Suprapubic skin (tissue), 4 donors: ENCODE measurements around the gene SLFN12L. TPM values are rescaled to one million over a fixed set of nuclear protein-coding genes. Genes with fewer than 3 reads are reported as not detected.
"Not testable (repeated sequence)": the region's sequence is repeated elsewhere in the genome, so short reads cannot be mapped to it uniquely, and the experiment has no call there.

Experiments
- DNase-seq, 2 donors: peaks; one replicate each; pipeline ENCODE4 v3.0.0-alpha.2; 2019; ENCODE audit warnings: low spot score in 2 of 2
- H3K27ac ChIP-seq: fragments of 200-600 bp; sonication (generic); one replicate; pipeline ENCODE4 v1.5.1; 2019
- H3K27me3 ChIP-seq: fragments of 200-600 bp; sonication (generic); one replicate; pipeline ENCODE4 v1.5.1; 2019
- H3K36me3 ChIP-seq: fragments of 200-600 bp; sonication (generic); one replicate; pipeline ENCODE4 v1.5.1; 2019
- H3K4me1 ChIP-seq: fragments of 200-600 bp; sonication (generic); one replicate; pipeline ENCODE4 v1.5.1; 2019
- H3K4me3 ChIP-seq: fragments of 200-600 bp; sonication (generic); one replicate; pipeline ENCODE4 v1.5.1; 2019; ENCODE audit warnings: mild to moderate bottlenecking
- H3K9me3 ChIP-seq: fragments of 200-600 bp; sonication (generic); one replicate; pipeline ENCODE4 v1.5.1; 2019
- EP300 ChIP-seq: sonication (generic); formaldehyde crosslinking; IDR thresholded peaks from one replicate; pipeline ENCODE4 v1.6.1; 2017; ENCODE audit warnings: antibody characterized with exemption
- POLR2A ChIP-seq, 2 donors: fragments of 450-650 bp; IDR thresholded peaks; one replicate each; pipeline ENCODE4 v1.6.1; 2017; ENCODE audit warnings: antibody characterized with exemption in 2 of 2, mild to moderate bottlenecking in 2 of 2, moderate library complexity in 2 of 2
- POLR2AphosphoS5 ChIP-seq, 3 donors: sonication (generic); formaldehyde crosslinking; IDR thresholded peaks; one replicate each; pipeline ENCODE4 v1.6.1; 2017; ENCODE audit warnings: antibody characterized with exemption in 3 of 3
- WGBS: methylation state at CpG from one replicate; pipeline ENCODE4 v1.1.5; 2018; 5-methylcytosine and 5-hydroxymethylcytosine counted together
- total RNA-seq, 4 donors: library from RNA; depleted of rRNA; stranded (reverse); fragments of >200 nt; gene quantifications; one replicate each; pipeline ENCODE4 v1.1.0, GENCODE V29; 2016
- TF ChIP-seq, protein P1 (sequence below), 2 donors: fragments of 200-600 bp in 1 of 2; fragments of 450-650 bp in 1 of 2; sonication (generic) in 1 of 2; IDR thresholded peaks; one replicate each; pipeline ENCODE4 v1.5.1; 2016 to 2019; ENCODE audit warnings: antibody characterized with exemption in 2 of 2, mild to moderate bottlenecking in 1 of 2, moderate library complexity in 1 of 2

SLFN12L gene
- total RNA-seq, 4 donors from 2014 or later = 0.39 to 1.6 (median 0.99) TPM

DNA sequence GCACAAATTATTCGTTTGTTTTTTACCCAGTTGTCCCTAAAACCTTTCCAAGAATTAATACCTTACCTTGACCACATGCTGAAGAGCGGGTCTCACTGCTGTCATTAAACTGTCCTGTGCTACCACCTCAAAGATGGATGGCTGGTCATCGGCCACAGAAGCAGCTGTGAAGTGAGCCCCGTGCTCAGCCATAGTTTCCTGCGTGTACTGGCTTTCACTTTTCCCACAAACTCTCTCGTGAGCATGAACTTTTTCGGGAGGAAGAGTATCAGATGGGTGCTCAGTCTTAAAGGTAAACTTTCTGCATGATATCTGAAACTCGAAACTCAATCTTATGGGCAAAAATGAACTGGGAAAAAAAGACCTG, 40.3 kb upstream of the SLFN12L start:
- Histone ChIP-seq H3K9me3 (no peaks in the 10 kb centered on the region), H3K27me3 (no peaks in the 10 kb centered on the region), H3K36me3 (peaks cover 23% of the 10 kb centered on the region), H3K27ac (peak overlapping the region; percentile 84), H3K4me3 (peak overlapping the region; percentile 74), H3K4me1 (peaks cover 20% of the 10 kb centered on the region)
- DNase-seq = no peak
- TF ChIP-seq POLR2AphosphoS5 (IDR thresholded peaks at IDR 0.05) (no peak), EP300 (no peak), POLR2A (IDR thresholded peaks at IDR 0.05) (no peak)
- TF ChIP-seq, protein P1, sequence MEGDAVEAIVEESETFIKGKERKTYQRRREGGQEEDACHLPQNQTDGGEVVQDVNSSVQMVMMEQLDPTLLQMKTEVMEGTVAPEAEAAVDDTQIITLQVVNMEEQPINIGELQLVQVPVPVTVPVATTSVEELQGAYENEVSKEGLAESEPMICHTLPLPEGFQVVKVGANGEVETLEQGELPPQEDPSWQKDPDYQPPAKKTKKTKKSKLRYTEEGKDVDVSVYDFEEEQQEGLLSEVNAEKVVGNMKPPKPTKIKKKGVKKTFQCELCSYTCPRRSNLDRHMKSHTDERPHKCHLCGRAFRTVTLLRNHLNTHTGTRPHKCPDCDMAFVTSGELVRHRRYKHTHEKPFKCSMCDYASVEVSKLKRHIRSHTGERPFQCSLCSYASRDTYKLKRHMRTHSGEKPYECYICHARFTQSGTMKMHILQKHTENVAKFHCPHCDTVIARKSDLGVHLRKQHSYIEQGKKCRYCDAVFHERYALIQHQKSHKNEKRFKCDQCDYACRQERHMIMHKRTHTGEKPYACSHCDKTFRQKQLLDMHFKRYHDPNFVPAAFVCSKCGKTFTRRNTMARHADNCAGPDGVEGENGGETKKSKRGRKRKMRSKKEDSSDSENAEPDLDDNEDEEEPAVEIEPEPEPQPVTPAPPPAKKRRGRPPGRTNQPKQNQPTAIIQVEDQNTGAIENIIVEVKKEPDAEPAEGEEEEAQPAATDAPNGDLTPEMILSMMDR (IDR thresholded peaks at IDR 0.05) = no peak
- 4% methylated on average over 8 of the region's 8 CpGs for WGBS

DNA sequence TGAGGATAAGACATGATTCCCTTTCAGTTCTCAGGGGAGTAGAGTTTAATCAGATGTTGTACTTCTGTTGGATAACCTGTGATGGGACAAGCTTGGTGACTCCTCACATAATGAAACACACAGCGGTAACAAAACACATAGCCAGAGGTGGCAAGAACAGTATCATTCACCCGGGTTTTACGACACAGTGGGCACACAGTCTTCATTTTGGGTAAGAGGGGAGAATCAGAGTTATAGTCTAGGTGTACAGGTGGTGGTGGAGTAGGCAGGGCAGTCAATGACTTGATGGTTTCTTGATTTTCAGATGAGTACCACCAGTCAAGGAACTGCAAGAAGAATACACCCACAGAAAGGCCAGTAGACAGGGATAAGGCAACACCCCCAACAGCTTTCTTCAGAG, 38.3 kb upstream of the SLFN12L start:
- Histone ChIP-seq H3K4me3 (no peak overlapping the region), H3K27me3 (no peaks in the 10 kb centered on the region), H3K36me3 (peaks cover 28% of the 10 kb centered on the region), H3K27ac (no peak overlapping the region), H3K4me1 (peaks cover 25% of the 10 kb centered on the region), H3K9me3 (no peaks in the 10 kb centered on the region)
- no peak for DNase-seq
- WGBS = 90% methylated on average over 3 of the region's 3 CpGs
- TF ChIP-seq POLR2AphosphoS5 (IDR thresholded peaks at IDR 0.05) (no peak), POLR2A (IDR thresholded peaks at IDR 0.05) (no peak), EP300 (no peak)
- TF ChIP-seq, protein P1 (IDR thresholded peaks at IDR 0.05) = no peak

DNA sequence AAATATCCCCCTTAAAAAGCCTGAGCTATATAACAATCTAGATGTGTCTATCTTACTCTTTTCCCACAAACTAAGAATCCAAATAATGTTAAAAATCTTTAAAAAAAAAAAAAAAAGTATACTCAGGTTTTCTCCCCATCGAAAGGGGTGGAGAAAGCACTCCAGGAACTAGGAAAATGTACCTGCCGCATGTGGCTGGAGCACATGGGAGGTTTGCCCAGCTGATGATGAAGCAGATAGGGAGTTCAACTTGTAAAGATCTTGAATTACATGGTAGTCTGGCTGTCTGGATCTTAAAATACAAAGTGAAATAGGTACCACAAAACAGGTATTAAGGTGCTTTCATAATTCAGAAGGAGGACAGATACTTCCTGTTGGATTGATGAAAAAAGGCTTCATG, 31.9 kb upstream of the SLFN12L start:
- no peak for DNase-seq
- no peaks in the 10 kb centered on the region for H3K9me3 ChIP-seq
- H3K27me3 ChIP-seq = no peaks in the 10 kb centered on the region
- H3K36me3 ChIP-seq = peaks cover 14% of the 10 kb centered on the region
- no peak for TF ChIP-seq POLR2AphosphoS5 (IDR thresholded peaks at IDR 0.05)
- TF ChIP-seq, protein P1 (IDR thresholded peaks at IDR 0.05) = no peak
- no peak for TF ChIP-seq POLR2A (IDR thresholded peaks at IDR 0.05)
- no peak for TF ChIP-seq EP300
- H3K4me1 ChIP-seq = peaks cover 32% of the 10 kb centered on the region
- 54% methylated on average over 2 of the region's 2 CpGs for WGBS
- H3K4me3 ChIP-seq = no peak overlapping the region
- H3K27ac ChIP-seq = no peak overlapping the region

DNA sequence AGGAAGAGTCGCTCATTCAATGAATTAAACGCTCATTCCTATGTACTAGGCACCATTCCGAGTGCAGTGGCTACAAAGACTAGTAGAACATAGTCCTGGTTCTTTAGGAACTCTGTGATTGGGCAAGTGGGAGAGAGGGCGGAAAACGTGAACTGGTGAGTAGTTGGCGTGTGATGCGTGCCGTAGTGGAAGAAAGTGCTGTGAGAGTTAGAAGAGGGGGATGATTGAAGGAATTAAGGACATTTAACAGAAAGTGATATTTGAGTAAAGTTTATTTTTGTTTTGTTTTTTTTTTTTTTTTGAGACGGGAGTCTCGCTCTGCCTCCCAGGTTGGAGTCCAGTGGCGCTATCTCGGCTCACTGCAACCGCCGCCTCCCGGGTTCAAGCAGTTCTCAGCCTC, 31.1 kb upstream of the SLFN12L start:
- peaks cover 7% of the 10 kb centered on the region for H3K36me3 ChIP-seq
- no peaks in the 10 kb centered on the region for H3K9me3 ChIP-seq
- TF ChIP-seq EP300 (no peak), POLR2AphosphoS5 (IDR thresholded peaks at IDR 0.05) (no peak), POLR2A (IDR thresholded peaks at IDR 0.05) (no peak)
- TF ChIP-seq, protein P1 (IDR thresholded peaks at IDR 0.05) = no peak
- H3K4me3 ChIP-seq = peak overlapping the region; percentile 85
- peaks cover 32% of the 10 kb centered on the region for H3K4me1 ChIP-seq
- H3K27ac ChIP-seq = peak overlapping the region; percentile 89
- no peak for DNase-seq
- WGBS = 26% methylated on average over 15 of the region's 15 CpGs
- H3K27me3 ChIP-seq = no peaks in the 10 kb centered on the region

DNA sequence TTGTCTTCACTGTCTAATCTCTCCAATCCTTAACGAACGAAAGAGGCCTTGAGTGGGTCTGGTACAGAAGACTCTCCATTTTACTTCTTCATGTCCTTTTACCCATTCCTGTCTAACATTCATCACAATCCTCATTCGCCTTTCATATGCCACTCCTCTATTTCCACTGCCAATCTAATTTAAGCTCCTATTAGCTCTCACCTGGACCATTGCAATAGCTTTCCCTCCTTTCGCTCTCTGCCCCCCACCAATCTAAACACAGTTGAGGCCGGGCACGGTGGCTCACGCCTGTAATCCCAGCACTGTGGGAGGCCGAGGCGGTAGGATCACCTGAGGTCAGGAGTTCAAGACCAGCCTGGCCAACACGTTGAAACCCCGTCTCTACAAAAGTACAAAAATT, 29.5 kb upstream of the SLFN12L start:
- H3K4me1 ChIP-seq = peaks cover 32% of the 10 kb centered on the region
- WGBS = 76% methylated on average over 11 of the region's 11 CpGs
- peak overlapping the region; percentile 85 for H3K4me3 ChIP-seq
- H3K36me3 ChIP-seq = no peaks in the 10 kb centered on the region
- no peak overlapping the region for H3K27ac ChIP-seq
- TF ChIP-seq, protein P1 (IDR thresholded peaks at IDR 0.05) = no peak
- TF ChIP-seq POLR2A (IDR thresholded peaks at IDR 0.05) (no peak), EP300 (no peak), POLR2AphosphoS5 (IDR thresholded peaks at IDR 0.05) (no peak)
- no peak for DNase-seq
- no peaks in the 10 kb centered on the region for H3K27me3 ChIP-seq
- no peaks in the 10 kb centered on the region for H3K9me3 ChIP-seq

DNA sequence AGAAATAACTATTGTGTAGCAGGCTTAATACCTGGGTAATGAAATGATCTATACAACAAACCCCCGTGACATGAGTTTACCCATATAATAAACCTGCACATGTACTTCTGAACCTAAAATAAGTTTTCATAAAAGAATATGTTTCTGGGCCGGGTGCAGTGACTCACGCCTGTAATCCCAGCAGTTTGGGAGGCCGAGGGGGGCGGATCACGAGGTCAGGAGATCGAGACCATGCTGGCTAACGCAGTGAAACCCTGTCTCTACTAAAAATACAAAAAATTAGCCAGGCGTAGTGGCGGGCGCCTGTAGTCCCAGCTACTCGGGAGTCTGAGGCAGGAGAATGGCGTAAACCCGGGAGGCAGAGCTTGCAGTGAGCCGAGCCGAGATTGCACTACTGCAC, 25.7 kb upstream of the SLFN12L start:
- not testable (repeated sequence) for H3K4me1 ChIP-seq, DNase-seq, H3K4me3 ChIP-seq, H3K27ac ChIP-seq, H3K36me3 ChIP-seq, H3K27me3 ChIP-seq, H3K9me3 ChIP-seq
- WGBS = 81% methylated on average over 16 of the region's 16 CpGs
